GM12865 (cell line): ENCODE data around the gene SEZ6L.

Experiments used
- DNase-seq: peaks from one replicate; pipeline ENCODE4 v3.0.0; 2010; ENCODE audit warnings: low read depth
- H3K4me3 ChIP-seq: 2 replicates; pipeline ENCODE4 v1.5.1; 2011; ENCODE audit warnings: mild to moderate bottlenecking, low read depth, low read length, control low read depth
- TF ChIP-seq, protein P1 (sequence below): IDR thresholded peaks from 2 replicates; pipeline ENCODE4 v1.5.1; 2011; ENCODE audit warnings: low read length, control low read depth, low read depth, inconsistent platforms; ENCODE audit not compliant: insufficient read depth; ENCODE audit errors: missing control alignments

The SEZ6L gene

DNA sequence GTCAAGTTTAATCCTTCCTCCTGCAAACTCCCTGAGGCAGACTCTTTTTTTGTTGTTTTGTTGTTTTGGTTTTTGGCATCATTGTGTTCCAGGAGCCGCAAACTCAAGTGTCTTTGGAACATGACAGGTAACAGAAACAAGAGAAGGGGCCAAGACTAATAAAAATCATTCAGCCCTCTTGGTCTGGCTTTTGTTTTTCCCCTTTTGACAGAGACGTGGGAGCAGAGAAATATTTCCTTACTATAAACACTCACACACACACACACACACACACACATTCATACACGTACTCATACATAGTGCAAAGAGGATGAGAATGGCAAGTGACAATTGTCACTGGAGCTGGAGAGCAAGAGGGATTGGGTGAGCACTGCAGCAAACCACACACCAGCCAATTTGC lies 249.4 kb downstream of the SEZ6L start:
- no peak overlapping the region for H3K4me3 ChIP-seq
- no peak for DNase-seq
- TF ChIP-seq, protein P1, sequence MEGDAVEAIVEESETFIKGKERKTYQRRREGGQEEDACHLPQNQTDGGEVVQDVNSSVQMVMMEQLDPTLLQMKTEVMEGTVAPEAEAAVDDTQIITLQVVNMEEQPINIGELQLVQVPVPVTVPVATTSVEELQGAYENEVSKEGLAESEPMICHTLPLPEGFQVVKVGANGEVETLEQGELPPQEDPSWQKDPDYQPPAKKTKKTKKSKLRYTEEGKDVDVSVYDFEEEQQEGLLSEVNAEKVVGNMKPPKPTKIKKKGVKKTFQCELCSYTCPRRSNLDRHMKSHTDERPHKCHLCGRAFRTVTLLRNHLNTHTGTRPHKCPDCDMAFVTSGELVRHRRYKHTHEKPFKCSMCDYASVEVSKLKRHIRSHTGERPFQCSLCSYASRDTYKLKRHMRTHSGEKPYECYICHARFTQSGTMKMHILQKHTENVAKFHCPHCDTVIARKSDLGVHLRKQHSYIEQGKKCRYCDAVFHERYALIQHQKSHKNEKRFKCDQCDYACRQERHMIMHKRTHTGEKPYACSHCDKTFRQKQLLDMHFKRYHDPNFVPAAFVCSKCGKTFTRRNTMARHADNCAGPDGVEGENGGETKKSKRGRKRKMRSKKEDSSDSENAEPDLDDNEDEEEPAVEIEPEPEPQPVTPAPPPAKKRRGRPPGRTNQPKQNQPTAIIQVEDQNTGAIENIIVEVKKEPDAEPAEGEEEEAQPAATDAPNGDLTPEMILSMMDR: no peak

DNA sequence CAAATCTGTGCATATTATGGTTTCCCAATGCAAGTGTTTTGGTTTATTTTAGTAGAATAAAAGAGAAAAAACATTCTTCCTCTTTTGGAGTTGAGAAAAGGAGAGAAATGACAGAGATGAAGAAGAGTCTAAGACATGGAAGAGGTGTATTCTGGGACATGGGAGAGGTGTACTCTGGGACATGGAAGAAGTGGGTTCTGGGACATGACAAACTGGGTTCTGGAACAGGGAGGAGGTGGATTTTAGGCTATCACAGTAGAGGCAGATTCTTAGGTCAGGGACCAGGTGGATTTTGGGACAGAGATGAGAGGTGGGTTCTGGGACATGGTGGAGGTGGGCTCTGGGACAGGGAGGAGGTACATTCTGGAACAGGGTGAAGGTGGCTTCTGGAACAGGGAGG lies 257.7 kb downstream of the SEZ6L start:
- DNase-seq: no peak
- TF ChIP-seq, protein P1: no peak
- H3K4me3 ChIP-seq: no peak overlapping the region

DNA sequence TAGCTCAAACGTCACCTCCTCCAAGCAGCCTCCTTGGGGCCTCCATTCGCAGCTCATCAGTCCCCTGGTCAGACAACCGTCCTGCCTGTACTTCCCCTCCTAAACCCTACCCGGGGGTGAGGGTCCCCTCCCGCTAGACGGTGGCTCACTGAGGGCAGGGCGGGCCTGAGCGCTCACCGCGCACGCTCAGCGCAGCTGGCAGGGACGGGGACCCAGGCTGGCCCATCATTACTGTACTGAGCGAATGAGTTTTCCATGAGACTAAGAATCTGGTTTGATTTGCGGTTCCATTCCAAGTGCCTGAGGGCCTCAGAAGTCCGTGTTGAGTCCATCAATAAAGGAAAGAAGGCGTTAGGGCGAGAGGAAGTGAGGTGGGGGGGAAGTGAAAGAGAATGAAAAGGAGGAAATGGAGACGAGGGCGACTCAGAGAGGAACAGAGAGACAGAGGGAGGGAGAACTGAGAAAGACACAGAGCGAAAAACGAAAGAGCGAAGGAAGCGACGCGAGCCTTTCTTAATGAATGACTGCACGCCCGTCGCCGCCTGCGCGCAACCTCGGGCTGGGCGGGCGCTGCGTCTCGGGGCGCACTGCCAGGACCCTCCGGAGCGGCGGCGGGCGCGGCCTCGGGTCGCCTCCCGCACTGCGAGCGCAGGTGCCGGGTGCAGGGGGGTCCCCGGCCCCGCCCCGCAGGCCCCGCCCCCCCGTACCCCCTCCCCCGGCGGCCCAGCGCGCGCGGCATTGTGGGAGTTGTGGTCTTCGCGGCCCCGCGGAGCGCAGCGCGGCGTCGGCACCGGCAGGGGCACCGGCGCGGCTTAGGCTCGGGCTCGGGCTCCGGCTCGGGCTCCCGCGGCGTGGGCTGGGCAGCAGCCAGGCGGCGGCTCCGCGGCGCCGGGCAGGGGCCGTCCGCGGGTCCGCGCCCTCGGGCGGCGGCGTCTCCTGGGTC lies 259.5 kb downstream of the SEZ6L start, which contains the start of gene ASPHD2:
Gene ASPHD2 (plus strand): TSS at position 746 of the 943 bp plus-strand sequence. CDS start 4,356 bp downstream, outside the sequence.
- DNase-seq: peak; percentile 95
- TF ChIP-seq, protein P1: no peak
- H3K4me3 ChIP-seq: peak within 1 kb of the TSS; percentile 77

DNA sequence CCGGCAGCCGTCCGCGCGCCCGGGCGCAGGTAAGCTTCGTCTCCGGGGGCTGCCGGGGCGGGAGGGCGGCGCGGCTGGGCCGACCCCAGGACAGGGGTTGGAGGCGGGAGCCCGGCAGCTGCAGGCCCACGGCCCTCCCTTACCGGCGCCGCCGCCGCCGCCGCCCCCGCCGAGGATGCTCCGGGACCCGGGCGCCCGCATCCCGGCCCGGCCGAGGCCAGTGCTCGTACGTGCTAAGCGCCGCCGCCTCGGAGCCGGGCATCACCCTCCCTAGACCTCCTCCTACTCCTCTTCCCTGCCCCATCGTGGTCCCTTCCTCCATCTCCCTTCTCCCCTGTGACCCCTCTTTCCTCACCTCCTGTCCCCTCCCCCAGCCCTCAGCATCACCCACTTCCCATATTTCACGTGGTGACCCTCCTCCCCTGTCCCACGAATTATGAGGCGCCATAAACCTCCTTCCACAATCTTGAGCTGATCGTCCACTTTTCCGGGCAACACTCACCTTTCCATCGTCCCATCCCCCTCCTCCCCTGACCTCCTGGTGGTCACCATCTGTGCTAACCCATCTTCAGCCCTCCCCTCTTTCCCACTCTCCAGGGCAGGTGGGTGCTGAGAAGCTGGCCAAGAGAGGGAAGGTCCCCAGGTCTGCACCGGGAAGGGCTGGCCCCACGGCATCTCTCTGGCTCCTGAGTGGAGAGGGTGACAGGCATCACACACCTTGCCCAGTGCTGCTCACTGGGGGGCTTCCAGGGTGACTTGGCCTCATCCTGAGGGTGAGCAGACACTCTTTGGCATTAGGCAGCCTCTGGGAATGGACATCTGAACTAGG lies 260.4 kb downstream of the SEZ6L start:
- peak overlapping the region; percentile 59 for H3K4me3 ChIP-seq
- peak; percentile 29 for DNase-seq
- TF ChIP-seq, protein P1: no peak

DNA sequence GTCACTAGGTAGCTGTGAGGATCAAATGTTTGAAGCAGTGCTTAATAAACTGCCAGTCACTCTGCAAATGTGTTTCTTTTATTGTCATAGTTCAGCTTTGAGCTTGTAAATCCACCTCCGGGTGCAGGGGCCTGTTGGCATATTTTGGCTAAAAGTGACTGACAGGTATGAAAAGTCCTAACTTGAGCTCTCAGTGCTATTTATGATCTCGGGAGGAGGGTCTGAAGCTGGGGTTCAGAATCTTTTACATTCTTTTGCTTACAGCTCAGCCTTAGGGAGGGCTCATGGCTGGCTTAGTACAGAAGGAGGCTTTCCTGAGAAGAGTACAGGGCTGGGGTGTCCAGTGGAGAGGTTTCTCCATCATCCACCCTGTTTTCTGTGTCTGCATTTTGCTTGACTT lies 261.3 kb downstream of the SEZ6L start:
- peak overlapping the region; percentile 59 for H3K4me3 ChIP-seq
- DNase-seq: peak; percentile 16
- TF ChIP-seq, protein P1: no peak

DNA sequence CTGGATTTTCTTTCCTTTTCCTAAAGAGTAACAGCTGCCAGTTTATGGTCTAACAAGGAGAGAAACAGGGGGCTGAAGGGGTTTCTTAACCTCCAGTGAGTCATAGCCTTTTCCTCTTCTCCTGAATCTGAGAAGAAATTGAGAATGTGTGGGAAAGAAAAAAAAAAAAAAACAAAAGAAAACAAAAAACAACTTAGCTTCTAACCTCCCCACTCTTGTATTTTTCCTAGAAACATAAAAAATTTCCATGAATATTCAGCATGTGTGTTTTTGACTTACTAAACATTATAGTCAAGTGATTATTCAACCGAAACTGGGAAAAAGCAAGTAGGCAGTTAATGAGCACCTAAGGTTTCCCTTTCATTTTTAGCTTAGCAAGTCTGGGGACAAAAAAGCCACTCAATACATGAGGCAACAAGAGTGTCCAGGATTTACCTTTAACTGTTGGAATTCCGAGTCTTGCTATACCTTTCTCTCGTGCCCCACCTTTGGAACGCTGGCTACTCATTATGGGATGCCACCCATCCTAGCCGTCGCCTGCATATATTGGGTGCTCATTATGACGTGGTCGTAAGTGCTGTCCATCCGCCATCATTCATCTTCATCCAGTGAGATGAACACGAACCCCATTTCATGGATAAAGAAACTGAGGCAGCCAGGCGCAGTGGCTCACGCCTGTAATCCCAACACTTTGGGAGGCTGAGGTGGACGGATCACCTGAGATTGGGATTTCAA lies 262.2 kb downstream of the SEZ6L start:
- peak; percentile 54 for DNase-seq
- TF ChIP-seq, protein P1: no peak
- peak overlapping the region; percentile 59 for H3K4me3 ChIP-seq
